GM10847 (cell line): Measurements from ENCODE around the gene TIMM29.

Experiments used
- POLR2A ChIP-seq: IDR thresholded peaks from 2 replicates; pipeline ENCODE4 v1.6.1; 2011; ENCODE audit not compliant: insufficient read length; ENCODE audit errors: extremely low read depth

The TIMM29 gene

DNA sequence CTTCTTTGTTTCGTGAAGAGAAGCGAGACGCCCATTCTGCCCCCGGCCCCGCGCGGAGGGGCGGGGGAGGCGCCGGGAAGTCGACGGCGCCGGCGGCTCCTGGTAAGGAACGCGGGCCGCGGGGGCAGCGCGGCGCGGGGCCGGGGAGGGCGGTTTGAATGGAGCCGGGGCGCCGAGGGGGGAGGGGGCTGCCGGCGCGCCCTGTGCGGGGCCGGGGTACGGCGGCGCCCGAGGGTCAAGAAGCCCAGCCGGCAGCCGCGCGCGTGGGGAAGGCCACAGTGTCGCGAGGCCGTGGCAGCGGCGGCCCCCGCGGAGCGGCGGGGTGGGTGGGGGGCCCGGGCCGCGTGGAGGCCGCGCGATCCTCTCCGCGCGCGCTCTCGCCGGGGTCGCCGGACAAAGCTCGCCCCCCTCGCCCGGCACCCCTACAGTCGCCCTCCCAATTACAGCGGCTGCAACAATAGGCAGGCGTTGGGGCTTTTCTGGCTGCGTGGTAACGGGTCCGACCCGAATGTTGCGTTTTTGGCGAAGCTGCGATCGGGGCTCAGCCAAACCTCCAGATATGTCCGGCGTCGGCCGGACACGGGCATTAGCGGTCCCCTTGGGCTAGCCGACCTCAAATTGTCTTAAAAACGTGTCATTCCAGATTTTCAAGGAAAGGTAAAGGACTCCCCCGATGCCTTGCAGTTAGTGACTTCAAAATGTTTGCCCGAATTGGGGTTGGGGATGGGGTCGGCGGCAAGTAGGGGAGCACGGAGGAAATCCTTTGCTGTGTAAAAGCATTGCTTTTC, 32.7 kb downstream of the TIMM29 start:
- TF ChIP-seq POLR2A, result no peak

DNA sequence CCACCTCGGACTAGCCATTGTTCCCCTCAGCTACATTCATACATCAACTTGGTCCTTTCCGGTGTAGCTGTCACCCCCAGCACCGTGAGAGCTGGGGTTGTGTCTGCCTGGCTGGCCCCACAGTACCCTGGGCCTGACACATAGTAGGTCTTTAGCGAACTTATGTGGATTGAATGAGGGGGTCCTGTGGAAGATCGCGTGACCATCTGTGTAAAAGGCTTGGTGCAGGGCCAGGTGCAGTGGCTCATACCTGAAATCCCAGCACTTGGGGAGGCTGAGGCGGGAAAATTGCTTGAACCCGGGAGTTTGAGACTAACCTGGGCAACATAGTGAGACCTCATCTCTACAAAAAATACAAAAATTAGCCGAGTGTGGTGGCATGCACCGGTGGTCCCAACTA, 34.3 kb downstream of the TIMM29 start:
- no peak for TF ChIP-seq POLR2A

DNA sequence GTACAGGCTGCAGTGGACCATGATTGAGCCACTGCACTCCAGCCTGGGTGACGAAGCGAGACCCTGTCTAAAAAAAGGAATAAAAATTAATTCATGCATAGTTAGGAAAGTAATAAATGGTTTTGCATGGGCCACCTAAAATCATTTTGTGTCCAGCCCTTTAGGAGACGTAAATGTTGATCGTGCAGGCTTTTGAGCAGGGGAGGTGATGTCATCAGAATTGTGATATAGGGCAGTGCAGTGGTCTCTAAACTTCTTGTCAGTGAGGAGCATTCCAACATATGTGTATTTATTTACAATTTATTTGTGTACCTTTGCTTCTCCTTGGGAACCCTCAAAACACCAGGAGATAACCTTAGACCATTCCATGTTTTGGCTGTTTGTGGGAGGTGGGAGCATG, 35.3 kb downstream of the TIMM29 start:
- TF ChIP-seq POLR2A, result no peak

DNA sequence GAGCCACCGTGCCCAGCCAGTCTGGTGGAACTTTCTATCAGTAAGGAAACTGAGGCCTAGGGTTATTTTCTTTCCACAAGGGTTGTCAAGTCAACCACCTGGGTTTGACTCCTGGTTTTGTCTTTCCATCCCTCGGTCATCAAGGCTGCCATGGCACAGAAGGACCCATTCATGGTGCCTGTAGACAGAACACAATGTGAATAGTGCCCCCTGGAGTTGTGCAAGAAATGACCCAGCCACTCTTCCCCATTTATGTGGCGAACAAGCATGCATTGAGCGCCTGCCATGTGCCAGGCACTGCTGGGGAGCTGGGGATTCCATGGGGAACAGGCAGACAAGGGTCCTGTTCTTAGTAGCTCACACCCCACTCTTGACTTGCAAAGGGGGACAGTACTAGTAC, 36.3 kb downstream of the TIMM29 start:
- TF ChIP-seq POLR2A, result no peak

DNA sequence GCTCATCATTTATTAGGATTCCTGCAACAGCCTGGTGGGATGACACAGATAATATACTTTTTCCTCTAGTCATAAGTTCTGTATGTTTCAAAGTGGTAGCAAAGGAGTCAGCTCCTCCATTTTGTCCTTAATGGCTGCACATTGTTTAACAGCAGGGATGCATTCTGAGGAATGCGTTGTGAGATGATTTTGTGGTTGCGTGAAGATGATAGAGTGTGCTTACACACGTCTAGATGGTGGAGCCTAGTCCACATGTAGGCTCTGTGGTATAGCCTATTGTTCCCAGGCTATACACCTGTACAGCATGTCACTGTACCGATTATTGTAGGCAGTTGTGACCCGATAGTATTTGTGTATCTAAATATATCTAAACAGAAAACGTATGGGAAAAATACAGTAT, 36.8 kb downstream of the TIMM29 start:
- TF ChIP-seq POLR2A, result no peak

DNA sequence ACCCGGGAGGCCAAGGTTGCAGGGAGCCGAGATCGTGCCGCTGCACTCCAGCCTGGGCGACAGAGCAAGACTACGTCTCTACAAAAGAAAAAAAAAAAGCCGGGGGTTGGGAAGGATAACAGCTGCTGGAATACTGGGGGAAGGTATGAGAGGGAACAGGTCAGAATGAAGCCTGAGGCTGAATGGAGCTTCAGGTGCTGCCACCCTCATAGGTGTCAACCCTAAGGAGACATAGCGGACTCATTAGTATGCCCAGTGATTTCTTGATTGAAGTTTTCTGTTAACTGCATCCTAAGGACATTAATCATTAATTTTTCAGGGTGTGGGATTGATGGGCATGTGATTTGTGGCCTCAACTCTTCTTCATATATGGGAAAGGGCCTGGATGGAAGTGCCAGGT, 38.2 kb downstream of the TIMM29 start:
- TF ChIP-seq POLR2A, result no peak

DNA sequence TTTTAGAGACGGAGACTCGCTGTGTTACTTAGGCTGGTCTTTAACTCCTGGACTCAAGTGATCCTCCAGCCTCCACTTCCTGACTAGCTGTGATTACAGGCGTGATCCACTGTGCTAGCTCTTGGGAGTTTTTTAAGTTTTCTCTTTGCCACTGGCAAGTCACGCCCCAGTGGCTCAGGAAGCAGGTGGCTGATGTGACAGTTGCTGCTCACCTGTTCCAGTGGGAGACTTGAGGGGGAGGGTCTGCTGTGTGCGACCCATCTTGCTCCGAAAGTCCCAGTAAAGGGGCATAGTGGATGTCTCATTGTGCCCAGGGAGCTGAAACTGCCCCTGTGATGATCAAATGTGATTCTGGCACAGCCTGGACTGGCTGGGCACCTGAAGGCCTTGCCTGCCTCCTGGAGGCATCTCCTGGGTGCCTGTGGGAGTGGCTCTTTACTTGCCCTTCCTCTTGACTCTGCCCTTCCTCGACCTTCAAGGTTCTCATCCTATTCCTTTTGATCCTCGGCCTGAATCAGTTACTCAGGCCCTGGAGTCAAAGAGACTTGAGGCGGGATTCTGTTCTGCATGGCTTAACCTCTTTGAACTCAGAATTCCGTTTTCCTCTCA, 40.0 kb downstream of the TIMM29 start:
- TF ChIP-seq POLR2A, result no peak

DNA sequence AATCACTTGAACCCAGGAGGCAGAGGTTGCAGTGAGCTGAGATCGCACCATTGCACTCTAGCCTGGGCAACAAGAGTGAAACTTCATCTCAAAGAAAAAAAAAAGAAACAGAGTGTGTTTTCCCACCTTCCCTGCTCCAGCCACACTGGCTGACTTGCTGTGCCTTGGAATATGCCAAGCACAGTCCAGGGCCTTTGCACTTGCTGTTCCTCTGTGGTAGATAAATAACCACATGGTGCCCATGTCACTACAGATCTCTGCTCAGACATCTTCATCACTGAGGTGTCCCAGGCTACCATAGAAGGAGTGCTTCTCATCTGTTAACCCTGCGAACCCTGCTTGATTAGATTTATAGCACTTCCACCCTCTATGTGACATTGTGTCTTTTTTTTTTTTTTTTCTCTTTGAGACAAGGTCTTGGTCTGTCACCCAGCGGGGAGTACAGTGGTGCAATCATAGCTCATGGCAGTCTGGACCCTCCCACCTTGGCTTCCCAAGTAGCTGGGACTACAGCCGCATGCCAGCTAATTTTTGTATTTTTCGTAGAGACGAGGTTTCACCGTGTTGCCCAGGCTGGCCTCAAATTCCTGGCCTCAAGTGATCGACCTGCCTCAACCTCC, 42.6 kb downstream of the TIMM29 start:
- TF ChIP-seq POLR2A, result no peak

DNA sequence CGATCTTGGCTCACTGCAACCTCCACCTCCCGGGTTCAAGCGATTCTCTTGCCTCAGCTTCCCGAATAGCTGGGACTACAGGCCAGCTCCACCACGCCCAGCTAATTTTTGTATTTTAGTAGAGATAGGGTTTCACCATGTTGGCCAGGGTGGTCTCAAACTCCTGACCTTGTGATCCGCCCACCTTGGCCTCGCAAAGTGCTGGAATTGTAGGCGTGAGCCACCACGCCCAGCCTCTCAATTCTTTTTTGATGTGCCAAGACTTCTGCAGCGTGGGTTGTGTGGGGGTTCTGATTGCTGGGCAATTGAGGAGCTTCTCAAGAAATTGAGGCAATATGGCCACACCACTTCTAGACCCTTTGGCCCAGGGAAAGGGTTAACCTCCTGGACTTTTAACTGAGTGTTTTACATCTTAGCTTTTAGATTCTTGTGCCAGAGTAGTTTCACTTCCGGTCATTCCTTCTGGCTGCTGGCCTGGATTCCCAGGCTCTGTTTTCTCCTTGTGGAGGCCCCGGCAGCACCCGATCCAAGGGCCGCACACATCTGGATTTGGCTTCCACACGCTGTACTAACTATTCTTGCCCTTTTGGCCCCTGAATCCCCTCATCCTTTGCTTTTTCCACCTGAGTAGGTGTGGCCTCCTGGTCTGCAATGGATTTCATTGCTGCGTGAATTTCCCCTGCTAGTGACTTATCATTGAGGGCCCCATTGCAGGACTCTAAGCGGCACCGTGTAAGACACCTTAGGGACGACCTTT, 46.9 kb downstream of the TIMM29 start:
- TF ChIP-seq POLR2A, result no peak

DNA sequence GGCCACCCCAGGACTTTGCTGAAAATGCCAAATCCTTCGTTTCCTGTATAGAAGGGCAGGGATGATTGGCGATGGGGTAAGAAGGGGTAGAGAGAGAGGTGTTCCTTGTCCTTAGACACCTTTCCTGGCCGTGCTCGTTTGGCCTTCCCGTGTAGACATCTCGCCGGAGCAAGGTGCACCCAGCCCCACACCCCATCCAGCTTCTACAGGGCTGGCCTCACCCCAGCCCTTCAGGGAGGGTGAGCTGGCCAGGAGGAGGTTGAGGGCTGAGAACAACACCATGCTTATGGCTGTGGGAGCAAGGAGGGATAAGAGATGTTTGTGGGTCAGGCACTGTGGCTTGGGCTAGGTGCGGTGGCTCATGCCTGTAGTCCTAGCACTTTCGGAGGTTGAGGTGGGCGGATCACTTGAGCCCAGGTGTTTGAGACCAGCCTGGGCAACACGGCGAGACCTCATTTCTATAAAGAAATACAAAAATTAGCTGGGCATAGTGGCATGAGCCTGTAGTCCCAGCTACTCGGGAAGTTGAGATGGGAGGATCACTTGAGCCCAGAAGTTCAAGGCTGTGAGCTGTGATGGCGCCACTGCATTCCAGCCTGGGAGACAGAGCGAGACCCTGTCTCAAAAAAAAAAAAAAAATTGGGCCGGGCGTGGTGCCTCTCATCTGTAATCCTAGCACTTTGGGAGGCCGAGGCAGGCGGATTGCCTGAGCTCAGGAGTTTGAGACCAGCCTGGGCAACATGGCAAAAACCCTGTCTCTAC, 47.7 kb downstream of the TIMM29 start:
- TF ChIP-seq POLR2A, result no peak

DNA sequence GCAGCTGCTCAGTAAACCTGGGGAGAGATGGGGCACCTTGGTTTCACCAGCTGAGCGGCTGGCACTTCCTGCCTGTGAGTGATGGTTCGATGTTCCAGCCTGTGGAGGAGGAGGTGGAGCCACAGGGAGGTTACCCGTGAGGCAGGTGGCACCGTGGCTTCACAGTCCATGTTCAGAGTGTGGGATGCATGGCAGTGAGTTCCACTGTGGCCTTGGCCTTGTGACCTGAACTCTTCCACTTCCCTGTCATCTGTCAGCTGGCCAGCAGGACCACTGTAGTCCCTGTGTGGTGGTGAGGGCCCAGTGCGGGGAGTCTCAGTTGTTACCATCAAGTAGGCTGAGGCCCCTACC, 49.1 kb downstream of the TIMM29 start:
- no peak for TF ChIP-seq POLR2A
